Ishikawa (cell line): ENCODE measurements around the gene LUC7L3.

Experiments
- CEBPB ChIP-seq: IDR thresholded peaks from 2 replicates; pipeline ENCODE4 v1.6.1; 2012
- CREB1 ChIP-seq: IDR thresholded peaks from 2 replicates; pipeline ENCODE4 v1.6.1; 2012; ENCODE audit warnings: low read depth
- FOXM1 ChIP-seq: IDR thresholded peaks from 2 replicates; pipeline ENCODE4 v1.6.1; 2012; ENCODE audit warnings: low read depth, borderline replicate concordance
- RAD21 ChIP-seq: IDR thresholded peaks from 2 replicates; pipeline ENCODE4 v1.6.1; 2012; ENCODE audit warnings: low read depth
- TCF12 ChIP-seq: IDR thresholded peaks from 2 replicates; pipeline ENCODE4 v1.6.1; 2012; ENCODE audit warnings: low read depth
- TF ChIP-seq, protein P1 (sequence below): IDR thresholded peaks from 2 replicates; pipeline ENCODE4 v1.6.1; 2012
- TF ChIP-seq, protein P2 (sequence below): IDR thresholded peaks from 2 replicates; pipeline ENCODE4 v1.6.1; 2012; ENCODE audit warnings: low read depth, mild to moderate bottlenecking

DNA sequence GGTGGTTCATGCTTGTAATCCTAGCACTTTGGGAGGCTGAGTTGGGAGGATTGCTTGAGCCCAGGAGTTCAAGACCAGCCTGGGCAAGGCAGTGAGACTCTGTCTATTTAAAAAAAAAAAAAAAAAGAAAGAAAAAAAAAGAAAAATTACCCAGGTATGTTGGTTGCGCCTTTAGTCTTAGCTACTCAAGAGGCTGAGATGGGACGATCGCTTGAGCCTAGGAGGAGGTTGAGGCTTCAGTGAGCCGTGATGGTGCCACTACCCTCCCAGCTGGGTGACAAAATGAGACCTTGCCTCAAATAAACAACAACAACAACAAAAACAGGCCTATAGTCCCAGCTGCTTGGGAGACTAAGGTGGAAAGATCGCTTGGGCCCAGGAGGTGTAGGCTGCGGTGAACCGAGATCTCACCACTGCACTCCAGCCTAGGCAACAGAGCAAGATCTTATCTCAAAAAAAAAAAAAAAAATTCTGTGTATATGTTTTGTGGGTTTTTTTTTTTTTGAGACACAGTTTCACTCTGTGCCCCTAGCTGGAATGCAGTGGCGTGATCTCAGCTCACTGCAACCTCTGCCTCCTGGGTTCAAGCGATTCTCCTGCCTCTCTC lies 60.4 kb downstream of the LUC7L3 start:
- TF ChIP-seq CREB1 (no peak), RAD21 (no peak), FOXM1 (no peak), TCF12 (no peak), CEBPB (no peak)
- TF ChIP-seq, protein P1, sequence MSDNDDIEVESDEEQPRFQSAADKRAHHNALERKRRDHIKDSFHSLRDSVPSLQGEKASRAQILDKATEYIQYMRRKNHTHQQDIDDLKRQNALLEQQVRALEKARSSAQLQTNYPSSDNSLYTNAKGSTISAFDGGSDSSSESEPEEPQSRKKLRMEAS: no peak
- TF ChIP-seq, protein P2, sequence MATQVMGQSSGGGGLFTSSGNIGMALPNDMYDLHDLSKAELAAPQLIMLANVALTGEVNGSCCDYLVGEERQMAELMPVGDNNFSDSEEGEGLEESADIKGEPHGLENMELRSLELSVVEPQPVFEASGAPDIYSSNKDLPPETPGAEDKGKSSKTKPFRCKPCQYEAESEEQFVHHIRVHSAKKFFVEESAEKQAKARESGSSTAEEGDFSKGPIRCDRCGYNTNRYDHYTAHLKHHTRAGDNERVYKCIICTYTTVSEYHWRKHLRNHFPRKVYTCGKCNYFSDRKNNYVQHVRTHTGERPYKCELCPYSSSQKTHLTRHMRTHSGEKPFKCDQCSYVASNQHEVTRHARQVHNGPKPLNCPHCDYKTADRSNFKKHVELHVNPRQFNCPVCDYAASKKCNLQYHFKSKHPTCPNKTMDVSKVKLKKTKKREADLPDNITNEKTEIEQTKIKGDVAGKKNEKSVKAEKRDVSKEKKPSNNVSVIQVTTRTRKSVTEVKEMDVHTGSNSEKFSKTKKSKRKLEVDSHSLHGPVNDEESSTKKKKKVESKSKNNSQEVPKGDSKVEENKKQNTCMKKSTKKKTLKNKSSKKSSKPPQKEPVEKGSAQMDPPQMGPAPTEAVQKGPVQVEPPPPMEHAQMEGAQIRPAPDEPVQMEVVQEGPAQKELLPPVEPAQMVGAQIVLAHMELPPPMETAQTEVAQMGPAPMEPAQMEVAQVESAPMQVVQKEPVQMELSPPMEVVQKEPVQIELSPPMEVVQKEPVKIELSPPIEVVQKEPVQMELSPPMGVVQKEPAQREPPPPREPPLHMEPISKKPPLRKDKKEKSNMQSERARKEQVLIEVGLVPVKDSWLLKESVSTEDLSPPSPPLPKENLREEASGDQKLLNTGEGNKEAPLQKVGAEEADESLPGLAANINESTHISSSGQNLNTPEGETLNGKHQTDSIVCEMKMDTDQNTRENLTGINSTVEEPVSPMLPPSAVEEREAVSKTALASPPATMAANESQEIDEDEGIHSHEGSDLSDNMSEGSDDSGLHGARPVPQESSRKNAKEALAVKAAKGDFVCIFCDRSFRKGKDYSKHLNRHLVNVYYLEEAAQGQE: no peak
